HG03097 (cell line): ENCODE results near the gene GGCX.
"Not testable (repeated sequence)": the region's sequence is repeated elsewhere in the genome, so short reads cannot be mapped to it uniquely, and the experiment has no call there.

Experiments used
- ATAC-seq: cut with Tn5 transposase; IDR thresholded peaks from one replicate; pipeline ENCODE4 v1.9.1; 2021; ENCODE audit not compliant: unreplicated experiment, low FRiP score

The GGCX gene

DNA sequence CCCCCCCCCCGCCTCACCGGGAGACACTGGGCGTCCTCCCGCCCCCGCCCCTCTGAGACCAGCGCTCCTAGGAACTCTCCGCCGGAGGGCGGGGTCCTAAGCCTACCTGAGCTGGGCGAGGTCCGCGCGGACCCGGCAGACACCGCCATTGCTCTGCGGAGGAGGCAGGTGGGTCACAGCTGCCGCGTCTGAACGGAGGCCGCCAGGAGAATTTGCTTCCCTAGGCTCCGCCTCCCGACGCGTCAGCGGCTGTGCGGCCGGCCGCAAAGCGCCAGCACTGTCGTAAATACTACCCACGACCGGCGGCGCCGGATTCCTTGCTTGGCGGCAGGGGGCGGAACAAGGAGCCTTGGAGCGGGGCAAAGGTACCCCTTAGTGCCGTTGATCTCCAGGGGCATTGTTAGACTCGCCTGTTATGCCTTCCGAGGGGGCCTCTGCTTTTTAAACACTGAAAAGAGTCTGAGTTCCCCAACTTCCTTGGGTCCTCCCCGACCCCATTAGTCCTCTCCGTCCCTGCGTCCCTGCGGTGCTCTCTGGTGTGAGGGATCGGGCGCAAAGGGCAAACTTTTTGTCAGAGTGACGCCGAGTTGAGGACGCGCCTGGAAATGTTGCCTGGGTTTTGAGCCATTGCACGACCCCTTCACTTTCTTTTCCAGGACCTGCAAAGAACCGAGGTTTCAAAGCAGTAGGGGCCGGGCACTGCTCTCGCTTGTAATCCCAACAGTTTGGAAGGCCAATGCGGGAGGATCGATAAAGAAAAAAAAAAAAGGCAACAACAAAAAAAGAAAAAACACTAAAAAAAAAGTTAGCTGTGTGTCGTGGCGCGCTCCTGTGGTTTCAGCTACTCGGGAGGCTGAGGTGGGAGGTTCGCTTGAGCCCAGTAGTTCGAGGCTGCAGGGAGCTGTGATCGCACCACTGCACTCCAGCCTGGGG, at the start of gene GGCX:
Gene GGCX (minus strand): TSS at position 214 of the 933 bp plus-strand sequence. CDS start 65 bp downstream, at position 149.
- ATAC-seq: peak; percentile 88

DNA sequence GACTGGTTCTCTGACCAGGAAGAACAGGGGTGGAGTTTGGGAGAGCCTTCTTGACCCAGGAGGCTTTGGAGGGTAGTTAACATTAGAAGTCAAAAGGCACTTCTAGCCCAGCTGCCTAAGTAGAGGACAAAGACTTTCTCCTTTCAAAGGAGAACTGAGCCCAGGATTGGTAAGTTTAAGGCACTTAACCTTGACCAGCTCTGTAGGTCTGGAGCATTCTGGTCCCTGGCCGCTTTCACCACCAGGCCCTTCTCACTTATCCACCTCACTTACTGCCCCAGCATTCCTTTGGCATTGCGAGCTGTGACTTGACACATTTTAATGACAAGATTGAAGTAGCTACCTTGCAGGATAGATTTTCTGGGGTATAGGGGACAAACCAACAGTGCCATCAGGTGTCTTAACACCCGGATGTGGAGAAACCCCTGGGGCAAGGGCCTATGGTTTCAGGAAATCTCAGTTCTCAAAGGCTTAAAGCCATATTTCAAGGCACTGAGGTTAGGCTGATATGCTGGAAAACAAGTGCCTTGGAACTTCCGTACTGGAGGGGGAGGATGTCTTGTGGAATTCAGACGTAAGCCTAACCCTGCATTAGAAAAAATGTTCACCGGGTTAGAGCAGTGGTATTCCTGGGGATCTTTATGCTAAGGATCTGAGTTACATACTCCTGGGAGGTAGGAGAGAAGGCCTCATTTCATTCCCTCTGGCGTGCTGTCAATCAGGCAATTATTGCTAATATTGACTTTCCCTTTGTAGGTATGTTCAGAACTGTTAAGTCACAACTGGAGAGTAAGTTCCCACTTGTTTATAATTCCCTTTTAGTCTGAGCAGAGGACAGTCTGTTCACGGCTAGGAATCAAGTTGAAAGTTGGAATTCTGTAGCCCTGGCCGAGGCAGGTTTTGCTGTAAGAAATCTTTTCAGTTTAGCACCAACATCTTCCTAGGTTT, 46.2 kb upstream of the GGCX start:
- no peak for ATAC-seq

DNA sequence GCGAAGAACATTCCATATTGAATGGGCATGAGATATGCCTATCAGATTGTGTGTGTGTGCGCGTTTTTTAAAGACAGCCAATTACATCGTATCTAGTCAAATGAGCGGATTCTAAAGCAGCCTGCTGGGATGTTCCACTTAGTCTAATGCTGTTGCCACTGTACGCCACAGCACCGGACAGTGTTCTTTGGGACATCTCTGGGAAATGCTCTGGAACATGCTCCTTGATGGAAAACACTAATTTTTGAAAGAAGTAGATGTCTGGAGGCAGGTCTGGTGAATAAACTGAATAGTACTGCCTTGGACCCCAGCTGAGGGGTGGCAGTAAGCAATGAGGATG, 44.8 kb upstream of the GGCX start:
- ATAC-seq: no peak

DNA sequence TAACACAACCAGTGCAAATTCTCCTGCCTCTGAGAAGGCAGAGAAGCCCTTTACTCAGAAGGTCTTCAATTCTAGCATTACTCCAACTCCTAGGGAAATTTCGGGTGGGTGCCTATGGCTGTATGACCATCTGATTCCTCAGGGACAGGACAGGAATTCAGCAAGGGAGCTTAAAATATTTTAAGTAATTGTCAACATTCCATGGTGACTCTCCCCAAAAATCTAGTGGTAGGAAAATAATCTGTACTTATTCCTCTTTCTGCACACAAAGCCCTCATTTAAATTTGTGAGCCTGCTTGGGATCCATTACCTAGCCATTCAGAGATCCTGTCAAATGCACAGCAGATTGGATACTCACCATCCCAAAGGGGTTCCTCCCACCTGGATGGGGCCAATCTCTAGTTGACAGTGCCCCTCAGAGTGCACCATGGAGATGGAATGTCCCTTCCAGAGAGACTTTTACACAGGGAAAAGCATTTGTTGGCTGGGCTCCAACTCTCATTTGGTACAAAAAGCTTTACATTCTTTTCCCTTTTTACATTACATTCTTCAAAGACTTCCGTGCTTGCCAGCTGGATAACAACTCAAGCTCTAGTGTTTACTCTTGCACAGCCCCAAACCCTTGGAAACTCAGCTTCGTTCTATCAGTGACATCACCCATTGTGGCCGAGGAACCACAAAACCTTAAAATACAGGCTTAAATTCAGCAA, 44.3 kb upstream of the GGCX start:
- no peak for ATAC-seq

DNA sequence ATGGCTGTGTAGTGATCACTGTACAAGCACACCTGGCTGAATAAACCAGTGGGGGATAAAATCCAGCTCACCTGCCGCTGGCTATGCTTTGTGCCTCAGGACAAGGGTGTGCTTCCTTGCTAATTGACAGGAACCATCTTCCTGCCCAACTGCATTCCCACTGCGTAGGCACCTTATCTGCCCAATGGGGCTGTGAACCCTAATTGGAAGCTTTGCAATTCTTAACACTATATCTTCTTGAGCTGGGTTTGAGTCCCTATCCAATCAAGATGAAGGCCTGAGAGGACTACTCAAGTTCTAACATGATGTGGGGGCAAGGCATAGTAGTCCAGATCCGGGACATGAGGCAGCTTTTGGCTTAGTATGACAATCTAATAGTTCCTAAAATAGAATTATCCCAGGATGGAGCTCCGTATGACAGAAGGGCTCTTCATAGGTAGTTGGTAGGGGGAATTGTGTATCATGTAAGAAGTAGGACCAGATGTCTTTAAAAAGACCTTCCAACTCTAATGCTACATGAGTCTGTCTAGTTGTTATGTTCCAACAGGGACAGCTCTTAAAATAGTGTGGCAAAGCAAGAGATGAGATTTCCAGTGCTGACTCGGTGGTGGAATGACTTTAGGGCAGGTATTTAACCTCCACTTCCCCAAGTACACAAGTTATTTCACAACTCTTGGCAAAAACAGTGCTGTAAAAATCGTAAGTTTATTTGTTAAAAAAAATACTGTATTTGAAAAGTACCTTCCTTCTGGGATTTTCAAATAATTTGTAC, 43.5 kb upstream of the GGCX start:
- ATAC-seq: no peak

DNA sequence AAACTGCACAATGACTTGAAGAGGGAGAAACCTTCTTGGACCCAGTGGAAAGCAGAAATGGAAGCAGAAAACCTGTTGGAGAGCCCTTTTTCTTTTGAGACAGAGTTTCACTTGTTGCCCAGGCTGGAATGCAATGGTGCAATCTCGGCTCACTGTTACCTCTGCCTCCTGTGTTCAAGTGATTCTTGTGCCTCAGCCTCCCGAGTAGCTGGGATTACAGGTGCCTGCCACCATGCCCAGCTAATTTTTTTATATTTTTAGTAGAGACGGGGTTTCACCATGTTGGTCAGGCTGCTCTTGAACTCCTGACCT, 42.8 kb upstream of the GGCX start:
- not testable (repeated sequence) for ATAC-seq

DNA sequence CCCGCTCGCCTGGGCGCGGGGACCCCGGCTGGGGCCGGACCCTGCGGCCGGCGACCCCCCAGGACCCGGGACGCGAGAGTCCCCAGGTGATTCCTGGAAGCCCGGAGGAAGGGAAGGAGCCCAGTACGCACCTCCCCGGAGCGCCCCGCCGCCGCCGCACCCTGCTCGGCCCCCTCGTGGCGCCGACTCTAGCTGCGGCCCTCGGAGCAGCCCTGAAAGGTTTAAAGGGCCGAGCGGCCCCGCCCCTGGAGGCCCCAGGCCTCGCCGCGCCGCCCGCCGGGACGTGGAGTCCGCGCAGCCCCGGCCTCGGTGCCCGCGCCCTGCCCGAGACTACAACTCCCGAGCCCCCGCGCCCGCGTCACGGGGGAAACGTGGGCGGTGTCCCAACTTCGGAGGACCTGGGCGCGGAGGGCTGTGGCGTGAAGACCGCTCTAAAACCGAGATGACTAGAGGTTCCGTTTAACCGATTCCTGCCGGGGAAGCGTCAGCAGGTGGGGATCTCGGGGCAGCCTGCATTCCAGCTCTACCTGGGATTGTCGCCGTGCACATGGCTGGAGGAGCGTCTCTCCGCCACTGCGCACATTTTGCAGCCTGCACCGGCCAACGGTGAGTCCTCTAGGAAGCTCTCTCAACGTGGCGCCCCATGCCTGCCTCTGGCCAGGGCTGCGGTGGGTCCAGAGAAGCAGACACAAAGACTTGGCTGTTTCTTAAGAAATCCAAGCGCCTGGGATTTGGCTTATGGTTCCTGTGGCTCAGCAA, 41.4 kb upstream of the GGCX start, which contains the start of gene TMEM150A:
Gene TMEM150A (minus strand): TSS at position 223 of the 759 bp plus-strand sequence. CDS start 750 bp downstream, outside the sequence.
- peak; percentile 88 for ATAC-seq

DNA sequence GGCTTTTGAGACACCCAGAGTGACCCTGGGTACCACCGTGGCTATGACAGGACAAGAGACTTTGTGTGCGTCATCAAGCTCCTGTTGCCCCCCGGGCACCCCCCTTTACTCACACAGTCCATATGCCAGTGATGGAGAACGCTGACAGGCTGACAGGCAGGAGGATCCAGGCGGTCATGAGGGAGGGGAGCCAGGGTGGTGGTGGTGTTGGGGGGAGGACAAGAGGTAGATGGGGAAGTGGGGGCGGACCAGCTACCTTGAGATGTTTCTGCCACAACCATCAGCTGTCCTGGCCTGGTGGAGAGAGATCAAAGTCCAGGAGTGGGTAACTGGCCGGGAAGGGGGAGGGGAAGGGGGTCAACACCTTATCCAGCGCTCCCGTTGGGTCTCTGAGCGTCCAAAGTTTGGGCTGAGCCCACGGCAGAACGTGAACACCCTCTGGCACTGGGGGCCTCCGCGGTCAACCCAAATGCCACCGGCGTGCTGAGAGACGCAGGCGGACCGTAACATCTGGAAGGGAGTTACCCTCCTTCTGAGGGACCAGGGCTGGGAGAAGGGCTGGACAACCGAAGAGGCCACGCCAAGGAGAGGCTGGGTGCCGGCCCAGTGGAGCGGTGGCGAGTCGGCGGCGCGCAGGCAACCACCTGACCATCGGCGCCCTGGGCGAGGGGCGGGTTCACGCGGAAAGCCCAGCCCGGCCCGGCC, 40.6 kb upstream of the GGCX start:
- peak; percentile 28 for ATAC-seq

DNA sequence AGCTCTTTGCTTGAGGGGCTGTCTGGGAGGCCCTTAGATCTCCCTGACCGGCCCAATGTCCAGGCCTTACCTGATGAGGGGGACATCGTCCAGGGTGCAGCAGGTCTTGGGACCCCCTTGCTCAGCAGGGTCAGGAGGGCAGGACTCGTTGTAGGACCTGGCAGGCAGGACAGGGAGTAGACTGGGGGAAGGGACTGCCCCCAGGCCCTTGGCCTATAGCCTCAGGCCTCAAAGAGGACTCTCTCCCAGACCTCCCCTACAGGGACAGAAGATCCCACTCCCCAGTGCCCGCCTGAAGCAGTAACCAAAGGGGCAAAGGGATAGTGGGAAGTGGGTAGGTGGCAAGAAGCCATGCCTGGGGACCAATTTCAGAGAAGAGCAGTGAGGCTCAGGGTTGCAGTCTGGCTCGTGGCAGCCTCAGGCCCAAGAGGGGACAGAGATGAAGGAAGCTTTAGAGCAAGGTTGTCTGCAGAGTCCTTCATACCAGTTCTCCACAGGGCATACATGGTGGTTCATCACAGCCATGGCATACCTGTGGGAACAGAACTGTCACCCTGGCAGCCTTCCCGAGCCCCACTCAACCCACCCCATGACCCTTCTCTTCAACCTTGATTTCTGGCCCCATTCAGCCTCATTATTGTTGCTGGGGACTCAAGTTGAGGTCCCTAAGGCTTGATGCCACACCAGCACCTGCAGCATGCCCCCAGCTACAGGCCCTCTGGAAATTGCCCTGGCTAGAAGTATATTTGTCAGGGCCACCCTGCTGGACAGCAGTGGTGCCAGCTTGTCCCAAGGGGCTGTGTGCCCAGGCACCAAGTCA, 39.9 kb upstream of the GGCX start:
- ATAC-seq: no peak

DNA sequence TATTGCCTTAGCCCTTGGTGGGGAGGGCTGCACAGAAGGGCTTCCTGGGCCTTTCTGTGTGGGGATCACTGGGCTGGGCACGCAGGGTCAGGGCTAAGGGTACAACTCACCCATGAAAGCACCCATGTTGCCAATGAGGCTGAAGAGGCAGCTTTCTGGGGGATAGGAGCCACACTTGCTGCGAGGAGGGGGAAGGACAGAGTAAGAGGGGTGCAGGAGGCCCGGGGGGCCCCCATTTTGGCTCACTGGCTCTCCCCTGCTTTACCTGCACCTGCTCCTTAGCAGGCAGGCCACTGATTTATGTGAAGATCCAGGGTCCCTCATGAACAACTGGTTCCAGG, 38.9 kb upstream of the GGCX start:
- no peak for ATAC-seq

DNA sequence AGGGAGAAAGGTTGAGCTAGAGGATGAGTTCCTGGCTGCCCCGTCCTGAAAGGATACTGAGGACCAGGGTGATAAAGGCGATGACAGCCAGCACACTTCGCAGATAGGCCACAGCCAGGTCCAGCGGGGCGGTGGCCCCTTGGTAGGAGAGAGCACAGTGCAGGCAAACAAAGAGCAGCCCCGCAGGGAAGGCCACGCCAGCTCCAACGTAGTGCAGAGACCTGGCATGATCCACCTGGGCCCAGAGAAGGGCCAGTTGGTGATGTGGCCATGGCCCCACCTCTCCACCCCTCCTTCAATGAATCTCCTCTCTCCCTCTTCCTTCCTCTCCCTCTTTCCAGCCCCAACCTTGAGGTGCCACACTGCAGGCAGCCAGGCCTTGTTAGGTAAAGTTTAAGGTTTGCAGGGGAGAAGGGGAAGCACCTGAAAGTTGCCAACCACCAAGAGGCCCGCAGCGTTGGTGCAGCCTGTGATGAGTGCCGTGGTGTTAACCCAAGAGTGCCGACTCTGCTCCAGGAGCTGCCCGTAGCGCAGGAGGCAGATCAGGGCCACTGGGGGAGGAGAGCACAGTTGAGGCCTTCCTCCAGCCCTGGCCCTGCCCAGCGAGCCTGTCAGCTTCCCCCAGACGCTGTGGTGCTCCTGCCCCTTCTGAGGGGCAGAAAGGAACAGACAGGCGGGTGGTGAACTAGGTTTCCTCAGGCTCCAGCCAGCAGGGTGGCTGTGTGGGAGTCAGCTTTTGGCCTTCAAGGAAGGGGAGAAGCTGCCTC, 38.4 kb upstream of the GGCX start:
- no peak for ATAC-seq

DNA sequence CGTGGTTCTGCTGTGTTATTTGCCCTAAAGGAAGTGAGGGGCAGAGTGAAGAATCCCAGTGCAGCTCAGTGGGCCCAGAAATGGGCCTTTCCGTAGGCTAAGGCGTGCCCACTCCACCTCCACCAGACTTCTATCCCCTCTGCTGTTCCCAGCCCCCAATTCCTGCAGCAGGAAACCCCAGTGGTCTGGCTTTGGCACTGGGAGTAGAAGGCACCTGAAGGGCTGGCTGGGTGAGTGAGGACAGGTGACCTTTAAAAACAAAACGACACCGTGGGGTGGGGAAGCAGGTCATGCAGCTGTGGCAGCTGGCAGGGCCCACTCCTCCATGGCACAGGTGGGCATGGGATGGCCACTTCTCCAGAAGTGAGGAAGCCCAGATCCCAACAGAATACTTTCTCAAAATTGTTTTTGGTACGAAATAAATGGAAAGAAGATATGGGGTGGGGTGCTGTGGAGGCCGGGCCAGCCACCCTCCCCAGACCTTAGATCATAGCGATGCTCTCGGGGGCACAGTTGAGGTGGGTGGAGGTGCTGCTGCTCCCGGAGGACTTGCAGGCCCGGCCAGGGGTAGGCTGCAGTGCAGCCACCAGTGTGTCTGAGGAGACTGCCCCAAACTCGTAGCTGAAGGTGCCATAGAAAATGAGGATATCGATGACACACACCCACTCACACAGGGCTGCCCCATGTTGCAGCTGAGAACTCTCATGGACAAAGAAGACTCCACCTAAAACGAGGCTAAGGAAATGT, 37.5 kb upstream of the GGCX start:
- no peak for ATAC-seq

DNA sequence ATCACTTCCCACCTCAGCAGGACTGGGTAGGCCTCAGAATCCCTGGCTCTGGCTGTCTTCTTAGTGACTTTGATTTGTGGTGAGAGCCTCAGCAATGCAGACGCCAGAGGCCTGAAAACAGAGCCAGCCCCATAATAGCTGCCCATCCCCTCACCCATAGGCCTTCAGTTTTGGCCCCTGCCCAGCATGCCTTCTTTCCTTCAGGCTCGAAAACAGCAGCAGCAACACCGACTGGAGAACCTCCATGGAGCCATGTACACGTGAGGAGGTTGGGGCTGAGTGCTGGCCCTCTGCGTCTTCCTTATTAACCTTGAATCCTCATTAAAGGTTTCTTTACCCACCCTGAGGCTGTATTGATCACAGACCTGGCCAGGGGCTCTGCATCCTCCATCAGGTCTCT, 35.9 kb upstream of the GGCX start:
- ATAC-seq: no peak

DNA sequence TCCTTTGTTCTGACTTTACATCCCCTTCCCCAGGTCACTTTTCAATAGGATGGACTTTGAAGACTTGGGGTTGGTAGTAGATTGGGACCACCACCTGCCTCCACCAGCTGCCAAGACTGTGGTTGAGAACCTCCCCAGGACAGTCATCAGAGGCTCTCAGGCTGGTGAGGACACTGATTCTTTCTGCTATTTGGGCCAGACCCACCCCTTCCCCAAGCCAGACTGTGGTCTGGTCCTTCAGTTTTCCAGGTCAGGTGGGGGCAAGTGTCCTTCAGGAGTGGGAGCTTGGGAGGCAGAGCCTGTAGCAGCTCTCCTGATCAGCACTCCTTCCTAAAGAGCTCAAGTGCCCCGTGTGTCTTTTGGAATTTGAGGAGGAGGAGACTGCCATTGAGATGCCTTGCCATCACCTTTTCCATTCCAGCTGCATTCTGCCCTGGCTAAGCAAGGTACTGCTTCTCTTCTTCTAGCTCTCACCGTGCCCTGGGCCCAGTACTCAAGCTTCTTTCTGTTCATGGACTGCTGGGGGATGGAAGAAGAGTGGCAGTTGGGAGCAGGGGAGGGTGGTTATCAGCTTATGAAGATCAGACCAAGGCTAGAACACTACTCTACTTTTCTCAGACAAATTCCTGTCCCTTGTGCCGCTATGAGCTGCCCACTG, 35.3 kb upstream of the GGCX start:
- ATAC-seq: no peak

DNA sequence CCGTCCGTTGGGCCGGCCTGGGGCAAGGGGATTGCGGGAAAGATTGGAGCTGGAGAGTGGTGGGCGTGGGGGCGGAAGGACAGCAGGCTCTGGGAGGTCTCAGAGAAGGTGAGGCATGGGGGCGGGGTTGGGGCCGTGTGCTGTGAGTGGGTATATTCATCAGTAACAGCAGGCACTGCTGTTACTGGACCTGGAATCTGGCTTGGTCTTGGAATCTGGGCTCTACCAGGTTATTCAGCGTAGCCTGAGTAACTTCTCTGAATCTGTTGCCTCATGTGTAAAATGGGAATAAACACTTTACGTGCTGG, 34.7 kb upstream of the GGCX start:
- ATAC-seq: no peak

DNA sequence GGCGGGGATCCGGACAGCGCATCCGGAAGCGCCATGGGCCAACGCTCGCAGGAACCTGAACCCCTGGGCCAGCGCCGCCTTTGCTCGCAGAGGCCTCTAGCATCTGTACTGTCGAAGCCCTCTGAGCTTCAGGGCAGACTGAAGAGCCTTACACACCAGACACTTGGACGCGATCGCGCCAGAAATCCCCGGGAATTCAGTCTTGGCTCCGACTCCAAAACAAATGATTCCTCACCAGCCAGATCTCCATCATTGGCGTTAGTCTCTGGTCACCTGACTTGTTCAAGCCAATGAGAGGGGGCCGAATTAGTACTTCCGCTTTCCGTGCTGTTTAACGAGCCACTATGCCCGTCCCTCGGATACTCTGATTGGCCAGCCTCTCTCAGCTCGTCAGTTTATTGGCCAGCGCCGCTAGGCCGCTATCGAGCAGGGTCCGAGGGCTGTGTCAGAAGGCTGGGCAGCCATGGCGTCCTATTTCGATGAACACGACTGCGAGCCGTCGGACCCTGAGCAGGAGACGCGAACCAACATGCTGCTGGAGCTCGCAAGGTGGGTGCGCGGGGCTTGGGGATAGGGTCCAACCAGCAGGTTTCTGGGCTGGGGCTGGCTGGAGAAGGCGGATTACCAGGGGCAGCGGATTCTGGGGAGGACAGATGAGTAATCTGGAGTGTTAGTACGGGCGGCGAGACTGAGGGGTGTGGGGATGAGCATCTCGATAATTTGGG, 34.2 kb upstream of the GGCX start, which contains the start of gene RNF181:
Gene RNF181 (plus strand): TSS at position 445 of the 725 bp plus-strand sequence. CDS start 19 bp downstream, at position 464.
- peak; percentile 95 for ATAC-seq
